ES-I3 (cell line): ENCODE data around the gene CTRB2.
"Not testable (repeated sequence)": the region's sequence is repeated elsewhere in the genome, so short reads cannot be mapped to it uniquely, and the experiment has no call there.

ENCODE experiments used
- H3K36me3 ChIP-seq: 2 replicates; pipeline ENCODE4 v1.6.1; 2013; ENCODE audit warnings: mild to moderate bottlenecking, low read length, control low read depth, moderate library complexity; ENCODE audit not compliant: insufficient read depth
- H3K4me1 ChIP-seq: 2 replicates; pipeline ENCODE4 v1.6.1; 2013; ENCODE audit warnings: mild to moderate bottlenecking, control low read depth, low read length; ENCODE audit not compliant: insufficient read depth
- H3K9ac ChIP-seq: 2 replicates; pipeline ENCODE4 v1.6.1; 2013; ENCODE audit warnings: low read depth, mild to moderate bottlenecking, low read length, moderate library complexity
- H3K9me3 ChIP-seq: 2 replicates; pipeline ENCODE4 v1.6.1; 2013; ENCODE audit warnings: mild to moderate bottlenecking, low read length, moderate library complexity; ENCODE audit not compliant: control insufficient read depth, insufficient read depth

CTRB2 gene

GRCh38 chr16:75225678-75226515, 18.9 kb upstream of the CTRB2 start:
- H3K36me3 ChIP-seq = no peaks in the 10 kb centered on the region
- H3K4me1 ChIP-seq = no peaks in the 10 kb centered on the region
- H3K9me3 ChIP-seq = no peaks in the 10 kb centered on the region
- no peak overlapping the region for H3K9ac ChIP-seq

- no peaks in the 10 kb centered on the region for H3K36me3 ChIP-seq
- H3K4me1 ChIP-seq = no peaks in the 10 kb centered on the region
- no peak overlapping the region for H3K9ac ChIP-seq
- H3K9me3 ChIP-seq = no peaks in the 10 kb centered on the region
These were observed 18.1 kb upstream of the CTRB2 start for GRCh38 chr16:75225092-75225491.

- Histone ChIP-seq H3K4me1 (no peaks in the 10 kb centered on the region), H3K9me3 (no peaks in the 10 kb centered on the region), H3K36me3 (no peaks in the 10 kb centered on the region), H3K9ac (no peak overlapping the region)
These were observed 17.5 kb upstream of the CTRB2 start for GRCh38 chr16:75224306-75225082.

GRCh38 chr16:75223129-75223528, 16.2 kb upstream of the CTRB2 start:
- not testable (repeated sequence) for H3K9ac ChIP-seq, H3K36me3 ChIP-seq, H3K4me1 ChIP-seq, H3K9me3 ChIP-seq

- no peaks in the 10 kb centered on the region for H3K36me3 ChIP-seq
- H3K9ac ChIP-seq = no peak overlapping the region
- no peaks in the 10 kb centered on the region for H3K4me1 ChIP-seq
- H3K9me3 ChIP-seq = no peaks in the 10 kb centered on the region
These were observed 15.4 kb upstream of the CTRB2 start for GRCh38 chr16:75222271-75222783.

- no peaks in the 10 kb centered on the region for H3K4me1 ChIP-seq
- H3K9me3 ChIP-seq = no peaks in the 10 kb centered on the region
- no peak overlapping the region for H3K9ac ChIP-seq
- H3K36me3 ChIP-seq = no peaks in the 10 kb centered on the region
These were observed 12.9 kb upstream of the CTRB2 start for GRCh38 chr16:75219838-75220237.

- H3K4me1 ChIP-seq = no peaks in the 10 kb centered on the region
- H3K36me3 ChIP-seq = no peaks in the 10 kb centered on the region
- no peaks in the 10 kb centered on the region for H3K9me3 ChIP-seq
- H3K9ac ChIP-seq = no peak overlapping the region
These were observed 12.1 kb upstream of the CTRB2 start for GRCh38 chr16:75219088-75219487.

- no peaks in the 10 kb centered on the region for H3K9me3 ChIP-seq
- no peaks in the 10 kb centered on the region for H3K4me1 ChIP-seq
- H3K9ac ChIP-seq = no peak within 1 kb of the TSS
- no peaks in the 10 kb centered on the region for H3K36me3 ChIP-seq
These were observed 11.5 kb upstream of the CTRB2 start, which contains the start of gene CTRB1 for GRCh38 chr16:75218256-75219076. CTRB1 (plus strand) TSS chr16:75218988; CDS start chr16:75219008, 20 bp downstream.

GRCh38 chr16:75217389-75217851, 10.5 kb upstream of the CTRB2 start:
- Histone ChIP-seq H3K36me3 (no peaks in the 10 kb centered on the region), H3K9ac (no peak overlapping the region), H3K4me1 (no peaks in the 10 kb centered on the region), H3K9me3 (no peaks in the 10 kb centered on the region)

- Histone ChIP-seq H3K9ac (no peak overlapping the region), H3K36me3 (no peaks in the 10 kb centered on the region), H3K9me3 (no peaks in the 10 kb centered on the region), H3K4me1 (no peaks in the 10 kb centered on the region)
These were observed 9.6 kb upstream of the CTRB2 start for GRCh38 chr16:75216576-75216975.

- H3K36me3 ChIP-seq = no peaks in the 10 kb centered on the region
- H3K9ac ChIP-seq = no peak overlapping the region
- H3K9me3 ChIP-seq = no peaks in the 10 kb centered on the region
- no peaks in the 10 kb centered on the region for H3K4me1 ChIP-seq
These were observed 9.2 kb upstream of the CTRB2 start for GRCh38 chr16:75216127-75216526.

- not testable (repeated sequence) for H3K4me1 ChIP-seq, H3K9me3 ChIP-seq, H3K36me3 ChIP-seq, H3K9ac ChIP-seq
These were observed 4.3 kb upstream of the CTRB2 start for GRCh38 chr16:75211286-75211685.

- no peaks in the 10 kb centered on the region for H3K36me3 ChIP-seq
- no peak overlapping the region for H3K9ac ChIP-seq
- H3K9me3 ChIP-seq = no peaks in the 10 kb centered on the region; the same call in 1 of the 2 replicates
- H3K4me1 ChIP-seq = no peaks in the 10 kb centered on the region; the same call in 1 of the 2 replicates
These were observed 3.0 kb upstream of the CTRB2 start for GRCh38 chr16:75209944-75210343.

- H3K4me1 ChIP-seq, H3K9me3 ChIP-seq: not testable (repeated sequence)
These were observed 2.6 kb upstream of the CTRB2 start for GRCh38 chr16:75209514-75209913.

More at GRCh38 chr16:75209514-75209913, 2.6 kb upstream of the CTRB2 start:
- H3K9ac ChIP-seq, H3K36me3 ChIP-seq: not testable (repeated sequence)
